Measurements from ENCODE around the gene TNC.

GRCh38 chr9:115034801-115035200, 83.2 kb downstream of the TNC start:
- TF ChIP-seq CTCF (IDR thresholded peaks at IDR 0.05) (no peak), POLR2A (IDR thresholded peaks at IDR 0.05) (no peak), EP300 (IDR thresholded peaks at IDR 0.05) (no peak)

Data from stomach (tissue), 4 donors.